ENCODE data around the gene NR1D2. TPM values are rescaled to one million over a fixed set of nuclear protein-coding genes. Genes with fewer than 3 reads are reported as not detected.
"Not testable (repeated sequence)": the region's sequence is repeated elsewhere in the genome, so short reads cannot be mapped to it uniquely, and the experiment has no call there.

Gene NR1D2
- polyA plus RNA-seq, 1 donor from 2014 or later, result 12.9 TPM

DNA sequence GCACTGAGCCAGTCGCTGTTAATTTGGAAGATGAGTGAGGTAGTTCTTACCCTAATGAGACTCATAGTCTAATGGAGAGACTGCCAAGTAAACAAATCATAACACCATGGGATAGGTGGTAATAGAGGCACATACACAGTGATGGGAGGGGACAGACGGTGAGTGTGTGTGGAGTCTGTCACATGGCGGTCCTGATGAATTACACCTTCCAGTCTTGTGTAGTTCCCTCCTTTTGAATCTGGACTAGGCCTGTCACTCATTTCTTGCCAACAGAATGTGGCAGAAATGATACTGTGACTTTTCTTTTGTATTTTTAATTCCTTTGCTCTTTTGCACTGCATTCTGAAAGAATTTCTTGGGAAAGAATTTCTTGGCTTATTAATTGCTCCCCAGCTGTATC, 78.1 kb downstream of the NR1D2 start:
- no peak for TF ChIP-seq MXI1 (conservative IDR thresholded peaks at IDR 0.05; ENCODE audit: poor library complexity, severe bottlenecking)
- no peak for TF ChIP-seq EZH2 (IDR thresholded peaks at IDR 0.05; ENCODE audit: borderline replicate concordance, insufficient read depth, low read length, poor library complexity, severe bottlenecking)
- TF ChIP-seq TAF1 (IDR thresholded peaks at IDR 0.05; ENCODE audit: low read depth), result no peak
- Histone ChIP-seq H3K9me2 (ENCODE audit: insufficient read depth, low read length) (no peaks in the 10 kb centered on the region), H3K27me3 (ENCODE audit: insufficient read depth, low read depth, low read length) (no peaks in the 10 kb centered on the region), H3K27ac (ENCODE audit: low read length) (no peak overlapping the region), H3K9ac (ENCODE audit: low read length) (no peak overlapping the region), H2AFZ (ENCODE audit: low read depth, low read length) (no peak overlapping the region), H3K79me2 (replicated peaks; ENCODE audit: insufficient read depth, low read length) (no peaks in the 10 kb centered on the region), H3K4me2 (ENCODE audit: low read length) (no peak overlapping the region), H3K4me3 (ENCODE audit: low read length) (no peak overlapping the region), H3F3A (ENCODE audit: insufficient read depth, low read length, poor library complexity, severe bottlenecking) (no peaks in the 10 kb centered on the region), H3K9me3 (ENCODE audit: low read length) (no peaks in the 10 kb centered on the region), H4K20me1 (ENCODE audit: insufficient read depth) (no peaks in the 10 kb centered on the region), H3K36me3 (ENCODE audit: insufficient read depth, low read length) (no peaks in the 10 kb centered on the region)

DNA sequence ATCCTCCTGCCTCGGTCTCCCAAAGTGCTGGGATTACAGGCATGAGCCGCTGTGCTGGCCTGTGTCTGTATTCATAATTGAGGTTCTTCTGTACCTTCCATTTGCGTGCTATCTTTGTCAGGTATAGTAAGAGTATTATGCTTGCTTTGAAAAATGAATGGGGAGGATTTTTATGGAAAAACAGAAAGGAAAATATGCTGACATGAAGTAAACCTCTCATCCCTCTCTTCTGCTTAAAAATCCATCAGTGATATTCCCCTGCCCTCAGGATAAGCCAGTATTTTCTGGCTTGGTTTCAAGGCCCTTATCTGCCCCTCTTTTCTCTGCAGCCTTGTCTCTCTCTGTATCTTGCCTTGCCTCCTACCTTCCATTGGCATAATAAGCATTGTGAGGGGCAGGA, 80.7 kb downstream of the NR1D2 start:
- H3K27me3 ChIP-seq (ENCODE audit: insufficient read depth, low read depth, low read length), result no peaks in the 10 kb centered on the region
- no peaks in the 10 kb centered on the region for H3K79me2 ChIP-seq (replicated peaks; ENCODE audit: insufficient read depth, low read length)
- H2AFZ ChIP-seq (ENCODE audit: low read depth, low read length), result no peak overlapping the region
- H3K9me2 ChIP-seq (ENCODE audit: insufficient read depth, low read length), result no peaks in the 10 kb centered on the region
- H3K36me3 ChIP-seq (ENCODE audit: insufficient read depth, low read length), result no peaks in the 10 kb centered on the region
- H3K27ac ChIP-seq (ENCODE audit: low read length), result no peak overlapping the region
- H3K9me3 ChIP-seq (ENCODE audit: low read length), result peaks cover 4% of the 10 kb centered on the region
- H3K4me3 ChIP-seq (ENCODE audit: low read length), result no peak overlapping the region
- TF ChIP-seq EZH2 (IDR thresholded peaks at IDR 0.05; ENCODE audit: borderline replicate concordance, insufficient read depth, low read length, poor library complexity, severe bottlenecking) (no peak), SMC3 (conservative IDR thresholded peaks at IDR 0.05; ENCODE audit: poor library complexity) (no peak), POLR2AphosphoS5 (IDR thresholded peaks at IDR 0.05) (no peak), RAD21 (conservative IDR thresholded peaks at IDR 0.05) (no peak), TAF1 (IDR thresholded peaks at IDR 0.05; ENCODE audit: low read depth) (no peak), EP300 (conservative IDR thresholded peaks at IDR 0.05; ENCODE audit: poor library complexity, severe bottlenecking) (no peak), MXI1 (conservative IDR thresholded peaks at IDR 0.05; ENCODE audit: poor library complexity, severe bottlenecking) (no peak)
- TF ChIP-seq, protein P1, sequence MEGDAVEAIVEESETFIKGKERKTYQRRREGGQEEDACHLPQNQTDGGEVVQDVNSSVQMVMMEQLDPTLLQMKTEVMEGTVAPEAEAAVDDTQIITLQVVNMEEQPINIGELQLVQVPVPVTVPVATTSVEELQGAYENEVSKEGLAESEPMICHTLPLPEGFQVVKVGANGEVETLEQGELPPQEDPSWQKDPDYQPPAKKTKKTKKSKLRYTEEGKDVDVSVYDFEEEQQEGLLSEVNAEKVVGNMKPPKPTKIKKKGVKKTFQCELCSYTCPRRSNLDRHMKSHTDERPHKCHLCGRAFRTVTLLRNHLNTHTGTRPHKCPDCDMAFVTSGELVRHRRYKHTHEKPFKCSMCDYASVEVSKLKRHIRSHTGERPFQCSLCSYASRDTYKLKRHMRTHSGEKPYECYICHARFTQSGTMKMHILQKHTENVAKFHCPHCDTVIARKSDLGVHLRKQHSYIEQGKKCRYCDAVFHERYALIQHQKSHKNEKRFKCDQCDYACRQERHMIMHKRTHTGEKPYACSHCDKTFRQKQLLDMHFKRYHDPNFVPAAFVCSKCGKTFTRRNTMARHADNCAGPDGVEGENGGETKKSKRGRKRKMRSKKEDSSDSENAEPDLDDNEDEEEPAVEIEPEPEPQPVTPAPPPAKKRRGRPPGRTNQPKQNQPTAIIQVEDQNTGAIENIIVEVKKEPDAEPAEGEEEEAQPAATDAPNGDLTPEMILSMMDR (IDR thresholded peaks at IDR 0.05; ENCODE audit: poor library complexity, severe bottlenecking), result no peak
- TF ChIP-seq, protein P2, sequence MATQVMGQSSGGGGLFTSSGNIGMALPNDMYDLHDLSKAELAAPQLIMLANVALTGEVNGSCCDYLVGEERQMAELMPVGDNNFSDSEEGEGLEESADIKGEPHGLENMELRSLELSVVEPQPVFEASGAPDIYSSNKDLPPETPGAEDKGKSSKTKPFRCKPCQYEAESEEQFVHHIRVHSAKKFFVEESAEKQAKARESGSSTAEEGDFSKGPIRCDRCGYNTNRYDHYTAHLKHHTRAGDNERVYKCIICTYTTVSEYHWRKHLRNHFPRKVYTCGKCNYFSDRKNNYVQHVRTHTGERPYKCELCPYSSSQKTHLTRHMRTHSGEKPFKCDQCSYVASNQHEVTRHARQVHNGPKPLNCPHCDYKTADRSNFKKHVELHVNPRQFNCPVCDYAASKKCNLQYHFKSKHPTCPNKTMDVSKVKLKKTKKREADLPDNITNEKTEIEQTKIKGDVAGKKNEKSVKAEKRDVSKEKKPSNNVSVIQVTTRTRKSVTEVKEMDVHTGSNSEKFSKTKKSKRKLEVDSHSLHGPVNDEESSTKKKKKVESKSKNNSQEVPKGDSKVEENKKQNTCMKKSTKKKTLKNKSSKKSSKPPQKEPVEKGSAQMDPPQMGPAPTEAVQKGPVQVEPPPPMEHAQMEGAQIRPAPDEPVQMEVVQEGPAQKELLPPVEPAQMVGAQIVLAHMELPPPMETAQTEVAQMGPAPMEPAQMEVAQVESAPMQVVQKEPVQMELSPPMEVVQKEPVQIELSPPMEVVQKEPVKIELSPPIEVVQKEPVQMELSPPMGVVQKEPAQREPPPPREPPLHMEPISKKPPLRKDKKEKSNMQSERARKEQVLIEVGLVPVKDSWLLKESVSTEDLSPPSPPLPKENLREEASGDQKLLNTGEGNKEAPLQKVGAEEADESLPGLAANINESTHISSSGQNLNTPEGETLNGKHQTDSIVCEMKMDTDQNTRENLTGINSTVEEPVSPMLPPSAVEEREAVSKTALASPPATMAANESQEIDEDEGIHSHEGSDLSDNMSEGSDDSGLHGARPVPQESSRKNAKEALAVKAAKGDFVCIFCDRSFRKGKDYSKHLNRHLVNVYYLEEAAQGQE (IDR thresholded peaks at IDR 0.05; ENCODE audit: borderline replicate concordance), result no peak
- no peak overlapping the region for H3K4me2 ChIP-seq (ENCODE audit: low read length)
- no peak overlapping the region for H3K9ac ChIP-seq (ENCODE audit: low read length)
- no peaks in the 10 kb centered on the region for H3F3A ChIP-seq (ENCODE audit: insufficient read depth, low read length, poor library complexity, severe bottlenecking)
- no peaks in the 10 kb centered on the region for H4K20me1 ChIP-seq (ENCODE audit: insufficient read depth)

DNA sequence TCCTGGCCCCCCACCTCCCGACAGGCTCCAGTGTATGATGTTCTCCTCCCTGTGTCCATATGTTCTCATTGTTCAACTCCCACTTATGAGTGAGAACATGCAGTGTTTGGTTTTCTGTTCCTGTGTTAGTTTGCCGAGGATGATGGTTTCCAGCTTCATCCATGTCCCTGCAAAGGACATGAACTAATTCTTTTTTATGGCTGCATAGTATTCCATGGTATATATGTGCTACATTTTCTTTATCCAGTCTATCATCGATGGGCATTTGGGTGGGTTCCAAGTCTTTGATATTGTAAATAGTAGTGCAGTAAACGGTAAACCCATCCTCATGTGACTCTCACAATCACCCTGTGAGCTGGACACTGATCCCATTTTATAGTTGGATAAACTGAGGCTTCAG, 81.6 kb downstream of the NR1D2 start:
- not testable (repeated sequence) for H3K27me3 ChIP-seq (ENCODE audit: insufficient read depth, low read depth, low read length); H3K9me2 ChIP-seq (ENCODE audit: insufficient read depth, low read length); H3K4me2 ChIP-seq (ENCODE audit: low read length); H3K9ac ChIP-seq (ENCODE audit: low read length); H3K27ac ChIP-seq (ENCODE audit: low read length); H3K79me2 ChIP-seq (replicated peaks; ENCODE audit: insufficient read depth, low read length); H3K36me3 ChIP-seq (ENCODE audit: insufficient read depth, low read length); H3F3A ChIP-seq (ENCODE audit: insufficient read depth, low read length, poor library complexity, severe bottlenecking); H2AFZ ChIP-seq (ENCODE audit: low read depth, low read length); H3K4me3 ChIP-seq (ENCODE audit: low read length); H4K20me1 ChIP-seq (ENCODE audit: insufficient read depth); H3K9me3 ChIP-seq (ENCODE audit: low read length)

All from neural cell (in vitro differentiated cells).